Motor neuron (in vitro differentiated cells): ENCODE results near the gene CYP4Z1. TPM values are rescaled to one million over a fixed set of nuclear protein-coding genes. Genes with fewer than 3 reads are reported as not detected.
"Not testable (repeated sequence)": the region's sequence is repeated elsewhere in the genome, so short reads cannot be mapped to it uniquely, and the experiment has no call there.

Experiments used
- ATAC-seq, 8 experiments: fragments of 200-7000 bp; cut with Tn5 transposase; replicated peaks in 6 of 8; 2 replicates each; pipeline ENCODE4 v1.8.0; 2021; ENCODE audit warnings: mild to moderate bottlenecking in 8 of 8, moderate library complexity in 8 of 8
- H3K27ac ChIP-seq, 2 donors: fragments of 250-450 bp; sonication (Bioruptor Pico); 2 replicates each; pipeline ENCODE4 v1.9.0; 2021; ENCODE audit warnings: antibody characterized with exemption in 2 of 2, mild to moderate bottlenecking in 2 of 2, moderate library complexity in 1 of 2
- H3K4me1 ChIP-seq, 2 donors: fragments of 250-450 bp; sonication (Bioruptor Pico); replicated peaks in 1 of 2; 2 replicates each; pipeline ENCODE4 v1.6.1; 2021; ENCODE audit warnings: antibody characterized with exemption in 2 of 2, mild to moderate bottlenecking in 2 of 2, moderate library complexity in 1 of 2
- H3K4me3 ChIP-seq, 5 donors: fragments of 250-450 bp; sonication (Bioruptor Pico); 2 replicates each; pipeline ENCODE4 v1.9.0; 2021; ENCODE audit warnings: antibody characterized with exemption in 5 of 5, mild to moderate bottlenecking in 5 of 5, moderate library complexity in 4 of 5
- WGBS, 10 experiments: fragments of 450-650 bp; shearing (Covaris generic); methylation state at CpG; one replicate each; pipeline ENCODE4 v1.0.0; 2022; 5-methylcytosine and 5-hydroxymethylcytosine counted together
- in situ Hi-C, 9 experiments: fragments of 400-800 bp; cut with MboI; loops; one replicate each; pipeline ENCODE4 v1.15.0; 2021; ENCODE audit warnings: low sequenced_read_pairs in 9 of 9, low pct_unique_long_range_greater_than_20kb in 2 of 9; ENCODE audit not compliant: unreplicated experiment in 9 of 9
- total RNA-seq, 8 experiments: library from RNA; unstranded; fragments of 300-600 nt; gene quantifications; 2 replicates each; pipeline versions ENCODE4 v1.2.3 to v1.2.4, GENCODE V29; 2022

Gene CYP4Z1, protein sequence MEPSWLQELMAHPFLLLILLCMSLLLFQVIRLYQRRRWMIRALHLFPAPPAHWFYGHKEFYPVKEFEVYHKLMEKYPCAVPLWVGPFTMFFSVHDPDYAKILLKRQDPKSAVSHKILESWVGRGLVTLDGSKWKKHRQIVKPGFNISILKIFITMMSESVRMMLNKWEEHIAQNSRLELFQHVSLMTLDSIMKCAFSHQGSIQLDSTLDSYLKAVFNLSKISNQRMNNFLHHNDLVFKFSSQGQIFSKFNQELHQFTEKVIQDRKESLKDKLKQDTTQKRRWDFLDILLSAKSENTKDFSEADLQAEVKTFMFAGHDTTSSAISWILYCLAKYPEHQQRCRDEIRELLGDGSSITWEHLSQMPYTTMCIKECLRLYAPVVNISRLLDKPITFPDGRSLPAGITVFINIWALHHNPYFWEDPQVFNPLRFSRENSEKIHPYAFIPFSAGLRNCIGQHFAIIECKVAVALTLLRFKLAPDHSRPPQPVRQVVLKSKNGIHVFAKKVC
- total RNA-seq = 10 to 100 TPM in 3 of 8 experiments, under 1 TPM in 3, not detected in 2; 0.05 to 40.1 (median 7.0) TPM

DNA sequence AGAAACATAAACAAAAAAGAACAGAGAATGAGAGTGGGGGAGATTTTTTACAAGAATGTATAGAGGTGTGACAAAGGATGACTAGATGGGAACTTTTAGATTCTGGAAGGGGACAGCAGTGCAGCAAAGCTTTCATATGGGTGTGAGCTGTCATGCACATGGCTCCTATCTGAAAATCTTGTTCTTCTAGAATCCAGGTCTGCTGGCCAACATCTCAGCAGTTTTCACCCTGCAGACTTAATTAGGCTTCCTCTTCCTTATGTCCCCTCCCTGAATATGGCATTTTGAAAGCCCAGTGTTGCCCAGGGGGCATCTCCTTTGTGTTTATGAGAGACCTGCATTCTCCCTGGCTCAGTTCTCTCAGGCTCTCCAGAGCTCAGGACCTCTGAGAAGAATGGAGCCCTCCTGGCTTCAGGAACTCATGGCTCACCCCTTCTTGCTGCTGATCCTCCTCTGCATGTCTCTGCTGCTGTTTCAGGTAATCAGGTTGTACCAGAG is at the start of gene CYP4Z1:
Gene CYP4Z1 (plus strand): TSS at position 135 of the 498 bp plus-strand sequence. CDS start 260 bp downstream, at position 395.
- no peaks in the 10 kb centered on the region for H3K4me1 ChIP-seq
- no peak within 1 kb of the TSS for H3K4me3 ChIP-seq
- ATAC-seq = peak in 3 of 8 experiments; percentile 63 to 96 (median 82)
- H3K27ac ChIP-seq = no peak within 1 kb of the TSS
- in situ Hi-C loops = no loop called here

DNA sequence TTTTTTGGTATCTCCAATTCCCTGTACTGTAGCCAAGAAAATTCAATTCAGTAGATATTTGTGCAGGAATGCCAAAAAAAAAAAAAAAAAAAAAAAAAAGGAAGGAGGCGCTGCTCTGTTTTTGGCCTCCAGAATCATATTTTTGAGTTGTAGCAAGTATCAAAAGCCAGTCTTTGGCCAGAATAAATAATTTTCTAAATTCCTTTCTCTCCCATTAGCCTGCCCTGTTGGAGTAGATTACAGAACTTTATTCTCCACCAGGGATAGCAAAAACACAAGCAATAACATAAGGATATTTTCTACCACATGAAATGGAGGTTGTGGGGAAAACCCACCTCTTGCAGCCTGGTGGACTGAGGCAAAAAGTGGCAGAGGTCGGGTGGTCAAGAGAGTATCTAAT is 46.0 kb upstream of the CYP4Z1 start:
- 7 to 100% (median 72%) methylated on average over 1 to 2 of the region's 2 CpGs; no CpG with 5 or more reads in 2 of the 10 experiments for WGBS, 10 experiments
- in situ Hi-C loops = no loop called here
- Histone ChIP-seq H3K4me1 (peaks cover 5 to 15% of the 10 kb centered on the region in 2 donors), H3K27ac (no peak overlapping the region), H3K4me3 (no peak overlapping the region)
- ATAC-seq = no peak

DNA sequence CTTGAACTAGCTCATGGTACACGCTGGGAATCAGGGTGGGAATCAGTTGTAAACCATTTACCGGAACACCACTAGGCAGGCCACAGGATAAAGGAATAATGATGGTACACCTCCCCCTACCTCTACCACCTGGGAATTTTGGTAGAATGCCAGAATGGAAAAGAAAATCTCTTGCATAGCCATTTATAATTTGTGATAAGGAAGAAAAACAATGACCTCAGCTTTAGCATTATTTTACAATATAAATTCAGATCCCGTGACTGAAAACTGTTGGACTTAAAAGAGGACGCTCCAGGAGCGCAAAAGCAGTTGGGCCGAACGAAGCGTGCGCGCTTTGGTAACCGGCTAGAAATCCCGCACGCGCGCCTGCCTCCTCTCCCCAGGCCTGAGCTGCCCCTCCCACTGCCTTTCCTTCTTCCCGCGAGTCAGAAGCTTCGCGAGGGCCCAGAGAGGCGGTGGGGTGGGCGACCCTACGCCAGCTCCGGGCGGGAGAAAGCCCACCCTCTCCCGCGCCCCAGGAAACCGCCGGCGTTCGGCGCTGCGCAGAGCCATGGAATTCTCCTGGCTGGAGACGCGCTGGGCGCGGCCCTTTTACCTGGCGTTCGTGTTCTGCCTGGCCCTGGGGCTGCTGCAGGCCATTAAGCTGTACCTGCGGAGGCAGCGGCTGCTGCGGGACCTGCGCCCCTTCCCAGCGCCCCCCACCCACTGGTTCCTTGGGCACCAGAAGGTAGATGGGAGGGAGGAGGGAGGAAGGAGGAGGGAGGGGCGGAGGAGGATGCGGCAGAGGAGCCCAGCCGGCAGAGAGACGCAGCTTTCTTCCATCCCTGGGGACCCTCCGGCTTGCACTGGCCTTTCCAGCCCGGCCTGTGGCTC is 43.5 kb upstream of the CYP4Z1 start, which contains the start of gene CYP4X1:
Gene CYP4X1 (plus strand): TSS at position 402 of the 873 bp plus-strand sequence. CDS start 149 bp downstream, at position 551.
- WGBS, 10 experiments = 0 to 22% (median 6%) methylated on average over 1 to 24 of the region's 49 CpGs; no CpG with 5 or more reads in 1 of the 10 experiments
- ATAC-seq = peak; percentile 66 to 92 (median 90)
- peak within 1 kb of the TSS; percentile 41 to 92 for H3K27ac ChIP-seq
- in situ Hi-C loops = no loop called here
- peak within 1 kb of the TSS; percentile 33 to 65 (median 52) for H3K4me3 ChIP-seq
- H3K4me1 ChIP-seq = peaks cover 5 to 15% of the 10 kb centered on the region in 2 donors

DNA sequence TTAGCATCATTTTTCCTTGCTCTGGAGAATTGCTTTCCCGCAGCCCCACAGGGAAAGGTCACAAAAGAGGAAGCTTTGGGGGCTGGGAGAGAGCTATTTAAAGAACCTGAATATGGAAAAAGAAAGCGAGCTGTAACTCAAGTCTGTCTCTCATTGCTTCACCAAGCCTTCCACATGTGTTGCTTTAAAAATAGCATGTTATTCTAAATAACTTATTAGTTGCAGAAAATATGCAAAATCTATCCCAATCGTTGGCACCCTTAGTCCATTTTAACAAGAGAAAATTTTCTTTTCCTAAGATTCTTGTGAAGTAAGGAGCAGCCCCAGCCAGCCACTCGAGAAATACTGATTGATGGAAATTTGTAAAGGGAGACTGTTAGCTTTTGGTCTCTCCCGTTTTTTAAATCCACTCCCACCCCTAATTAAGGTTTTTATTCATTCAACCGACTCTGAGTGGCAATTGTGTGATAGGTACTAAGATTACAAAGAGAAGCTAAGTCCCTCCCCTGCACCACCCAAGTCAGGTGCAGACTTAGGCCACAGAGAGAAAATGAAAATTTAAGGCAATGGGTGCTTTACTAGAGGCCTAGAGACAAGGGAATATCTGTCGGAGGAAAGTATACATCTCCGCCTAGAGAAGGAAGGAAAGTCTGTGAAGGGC is 42.8 kb upstream of the CYP4Z1 start:
- Histone ChIP-seq H3K4me3 (peak overlapping the region; percentile 33 to 65 (median 52)), H3K27ac (peak overlapping the region in 1 of 2 donors; percentile 92), H3K4me1 (peaks cover 5 to 15% of the 10 kb centered on the region in 2 donors)
- peak in 3 of 8 experiments; percentile 42 to 67 (median 64) for ATAC-seq
- in situ Hi-C loops = no loop called here
- 0 to 34% (median 20%) methylated on average over 1 to 8 of the region's 8 CpGs; no CpG with 5 or more reads in 1 of the 10 experiments for WGBS, 10 experiments

DNA sequence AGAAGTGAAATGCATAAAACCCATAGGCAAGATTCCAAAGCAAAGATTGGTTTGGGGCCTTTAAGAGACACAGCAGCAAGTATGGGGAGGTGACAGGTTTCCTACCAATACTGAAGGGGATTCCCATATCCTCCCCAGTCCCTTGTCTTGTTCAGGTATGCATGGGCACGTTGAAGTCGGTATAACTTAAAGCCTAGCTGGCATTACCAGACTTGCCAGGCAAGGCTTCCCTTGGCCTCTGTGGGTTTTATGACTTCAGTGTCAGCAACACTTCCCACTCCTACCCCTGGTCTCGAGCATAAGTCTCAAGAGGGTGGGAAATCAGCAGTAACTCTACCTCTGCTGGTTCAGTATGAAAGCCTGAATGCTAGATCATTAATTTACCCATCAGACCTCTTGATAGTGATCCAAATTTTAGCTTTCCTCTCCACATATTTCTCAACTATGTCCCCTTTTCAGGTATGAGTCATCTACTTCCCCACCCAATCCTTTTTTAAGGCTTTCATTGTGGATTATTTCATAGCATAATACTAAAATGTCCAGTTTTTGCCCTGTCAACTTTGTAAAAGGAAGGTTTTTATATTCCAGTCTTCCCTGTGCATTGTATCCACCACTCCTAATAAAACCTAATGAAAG is 36.7 kb upstream of the CYP4Z1 start:
- peak in 2 of 8 experiments; percentile 27 to 39 for ATAC-seq
- Histone ChIP-seq H3K4me1 (no peaks in the 10 kb centered on the region), H3K27ac (no peak overlapping the region), H3K4me3 (no peak overlapping the region)
- 8 to 88% (median 62%) methylated on average over 1 to 3 of the region's 3 CpGs for WGBS, 10 experiments
- in situ Hi-C loops = no loop called here

DNA sequence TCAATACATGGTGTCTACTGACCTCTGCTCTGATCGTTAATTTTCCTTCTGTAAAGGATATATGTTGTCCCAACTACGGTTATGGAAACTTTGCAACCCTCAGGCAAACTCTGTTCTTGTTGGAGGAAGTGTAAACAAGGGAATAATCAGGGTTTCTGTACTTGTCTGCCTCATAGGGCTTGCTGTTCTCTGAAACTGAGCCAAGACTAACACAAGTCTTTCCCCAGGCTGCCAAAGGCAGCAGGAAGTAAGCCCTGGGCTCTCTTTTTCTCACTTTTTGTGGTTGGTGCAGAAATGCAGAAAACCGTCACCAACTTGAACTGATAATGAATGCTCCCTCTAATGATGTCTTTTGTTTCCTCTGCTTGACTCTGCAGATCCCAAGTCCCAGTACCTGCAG is 36.0 kb upstream of the CYP4Z1 start:
- Histone ChIP-seq H3K4me1 (no peaks in the 10 kb centered on the region), H3K27ac (no peak overlapping the region), H3K4me3 (no peak overlapping the region)
- peak in 3 of 8 experiments; percentile 58 to 91 (median 65) for ATAC-seq
- WGBS, 10 experiments = 14 to 88% (median 52%) methylated on average over 1 to 3 of the region's 3 CpGs
- in situ Hi-C loops = no loop called here

DNA sequence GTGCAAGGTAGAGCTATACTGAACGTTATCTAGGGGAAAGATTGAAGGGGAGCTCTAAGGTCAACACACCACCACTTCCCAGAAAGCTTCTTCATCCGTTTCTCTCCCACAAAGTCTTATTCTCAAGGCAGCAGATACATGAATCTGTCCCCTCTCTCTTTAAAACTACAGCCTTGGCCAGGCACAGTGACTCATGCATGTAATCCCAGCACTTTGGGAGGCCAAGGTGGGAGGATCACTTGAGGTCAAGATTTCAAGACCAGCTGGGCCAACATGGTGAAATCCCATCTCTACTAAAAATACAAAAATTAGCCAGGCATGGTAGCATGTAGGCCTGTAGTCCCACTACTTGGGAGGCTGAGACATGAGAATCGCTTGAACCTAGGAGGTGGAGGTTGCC is 35.4 kb upstream of the CYP4Z1 start:
- no peaks in the 10 kb centered on the region for H3K4me1 ChIP-seq
- H3K27ac ChIP-seq = no peak overlapping the region
- WGBS, 10 experiments = 17 to 78% (median 53%) methylated on average over 1 to 3 of the region's 3 CpGs; no CpG with 5 or more reads in 1 of the 10 experiments
- no peak for ATAC-seq
- in situ Hi-C loops = no loop called here
- H3K4me3 ChIP-seq = no peak overlapping the region

DNA sequence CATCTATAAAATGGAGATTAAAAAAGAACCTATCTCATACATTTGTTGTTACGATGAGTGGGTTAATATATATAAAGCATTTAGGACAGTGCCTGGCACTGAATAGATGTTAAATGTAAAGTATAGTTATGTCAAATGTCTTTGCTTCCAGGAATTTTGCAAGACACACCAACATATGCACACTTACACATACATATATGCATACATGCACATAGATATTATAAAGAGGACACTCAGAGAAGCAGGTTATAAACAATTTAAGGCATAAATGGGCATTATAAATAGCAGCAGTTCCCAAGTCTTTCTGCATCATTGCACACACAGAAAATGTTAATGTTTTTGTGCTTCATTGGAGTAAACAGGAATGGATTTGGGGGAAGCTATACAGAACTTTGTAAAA is 30.3 kb upstream of the CYP4Z1 start:
- H3K4me1 ChIP-seq = no peaks in the 10 kb centered on the region
- no peak overlapping the region for H3K4me3 ChIP-seq
- H3K27ac ChIP-seq = no peak overlapping the region
- in situ Hi-C loops = no loop called here
- WGBS, 10 experiments = 0 to 100% (median 75%) methylated on average over 1 of the region's 1 CpG; no CpG with 5 or more reads in 2 of the 10 experiments
- ATAC-seq = peak in 3 of 8 experiments; percentile 43 to 92 (median 52)

DNA sequence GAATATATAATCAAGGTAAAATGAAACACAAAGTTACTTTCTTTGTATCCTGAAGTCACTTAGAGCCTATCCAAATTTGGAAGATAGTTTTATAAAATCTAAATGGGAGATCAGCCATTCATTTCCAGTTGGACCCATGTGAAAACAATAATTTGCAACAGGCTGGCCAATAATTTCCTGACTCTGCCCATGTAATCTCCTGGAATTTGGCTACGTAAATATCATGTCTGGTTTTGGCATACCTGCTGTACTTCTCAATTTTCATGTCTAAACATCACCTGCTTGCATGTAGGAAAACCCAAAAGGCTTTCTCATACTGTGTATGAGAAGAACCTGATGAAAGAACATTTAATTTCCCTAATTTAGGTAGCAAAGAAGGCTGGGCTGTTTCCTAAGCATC is 7.7 kb upstream of the CYP4Z1 start:
- H3K4me1 ChIP-seq = no peaks in the 10 kb centered on the region
- no peak overlapping the region for H3K27ac ChIP-seq
- 0 to 77% (median 50%) methylated on average over 1 of the region's 1 CpG; no CpG with 5 or more reads in 3 of the 10 experiments for WGBS, 10 experiments
- ATAC-seq = no peak
- no peak overlapping the region for H3K4me3 ChIP-seq
- in situ Hi-C loops = no loop called here

DNA sequence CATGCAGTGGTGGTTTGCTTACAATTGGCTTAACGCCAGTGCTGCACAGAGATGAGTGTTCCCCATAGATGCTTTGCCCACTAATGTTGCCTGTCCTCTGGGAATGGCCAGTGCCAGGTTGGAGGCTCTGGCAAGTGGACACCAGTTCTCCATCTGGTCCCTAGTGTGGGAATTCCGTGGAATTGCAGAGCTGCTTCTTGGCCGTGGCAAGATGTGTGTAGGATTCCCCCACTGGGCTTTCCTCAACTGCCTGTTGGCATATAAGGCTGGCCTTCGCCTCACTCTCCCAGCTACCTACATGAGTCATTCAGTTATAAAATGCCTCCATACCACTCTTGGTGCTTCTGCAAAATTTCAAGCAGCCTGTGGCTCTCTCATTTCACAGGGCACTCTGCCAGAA is 2.0 kb downstream of the CYP4Z1 start:
- 80 to 81% methylated on average over 2 to 4 of the region's 4 CpGs; no CpG with 5 or more reads in 8 of the 10 experiments for WGBS, 10 experiments
- H3K4me1 ChIP-seq, H3K27ac ChIP-seq, in situ Hi-C loops, H3K4me3 ChIP-seq: not testable (repeated sequence)
- peak in 2 of 8 experiments; percentile 31 to 58 for ATAC-seq

DNA sequence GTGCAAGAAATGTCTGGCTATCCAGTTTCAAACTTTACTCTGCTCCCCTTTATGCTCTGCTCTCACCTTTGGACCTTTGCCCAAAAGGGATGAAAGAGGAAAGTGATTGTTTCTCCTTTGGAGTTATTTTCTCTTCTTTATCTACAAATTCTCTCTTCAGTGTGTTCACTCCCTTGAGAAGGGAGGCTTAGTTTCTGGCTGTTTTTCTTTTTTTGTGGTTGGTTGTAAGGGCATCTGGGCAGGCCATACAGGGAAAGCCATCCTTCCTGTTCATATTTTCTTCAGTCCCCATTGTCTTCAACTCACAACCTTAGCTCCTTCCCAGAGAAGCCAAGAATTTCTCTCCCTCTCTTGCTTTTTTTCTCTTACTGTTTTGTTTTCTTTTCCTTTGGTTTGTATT is 2.5 kb downstream of the CYP4Z1 start:
- H3K4me1 ChIP-seq = not testable (repeated sequence)

DNA sequence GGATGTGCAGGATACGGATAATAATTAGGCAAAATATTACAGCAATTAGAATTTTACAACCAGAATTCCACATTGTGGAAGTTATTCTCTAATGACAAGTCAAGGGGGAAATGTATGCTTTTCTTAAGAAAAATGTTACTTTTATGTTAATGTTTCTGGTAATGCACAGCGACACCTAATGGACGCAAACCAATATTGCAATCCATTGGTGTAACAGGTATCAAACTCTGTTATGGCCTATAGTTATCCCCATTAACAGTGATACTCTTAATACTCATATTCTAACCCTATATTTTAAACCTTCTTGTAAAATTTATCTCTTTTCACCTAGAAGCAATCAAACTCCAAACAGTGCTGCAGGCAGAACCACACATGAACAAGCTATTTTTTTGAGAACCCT is 22.3 kb downstream of the CYP4Z1 start:
- in situ Hi-C loops, ATAC-seq, H3K4me1 ChIP-seq, H3K4me3 ChIP-seq, H3K27ac ChIP-seq: not testable (repeated sequence)
- 7 to 14% (median 14%) methylated on average over 1 to 3 of the region's 3 CpGs; no CpG with 5 or more reads in 7 of the 10 experiments for WGBS, 10 experiments

More for the DNA sequence above, 2.5 kb downstream of the CYP4Z1 start:
- in situ Hi-C loops, ATAC-seq, H3K27ac ChIP-seq, H3K4me3 ChIP-seq: not testable (repeated sequence)
